Right lobe of liver (tissue), 4 donors: ENCODE measurements around the gene IMPDH1.
A peak's percentile ranks its signal among the peaks of the same experiment; 100 is the strongest.

ENCODE experiments used
- CTCF ChIP-seq, 4 donors: fragments of 200-600 bp in 3 of 4; fragments of 450-650 bp in 1 of 4; IDR thresholded peaks; one replicate each; pipeline versions ENCODE4 v1.5.1 to v1.8.0; 2016 to 2022; ENCODE audit warnings: antibody characterized with exemption in 4 of 4, mild to moderate bottlenecking in 2 of 4
- POLR2A ChIP-seq: fragments of 450-650 bp; IDR thresholded peaks from one replicate; pipeline ENCODE4 v1.6.1; 2017; ENCODE audit warnings: antibody characterized with exemption, mild to moderate bottlenecking
- donor health status: DM: no; HTN: no; CAD: no.
- donor health status: DM: no; HTN: no; CAD: no.
- donor health status: DM: no; HTN: yes; CAD: no.

- no peak for TF ChIP-seq POLR2A
- peak in 1 of 4 donors; percentile 22 for TF ChIP-seq CTCF (IDR thresholded peaks at IDR 0.05)
Observed at GRCh38 chr7:128454808-128455542, 45.2 kb upstream of the IMPDH1 start.
